AML-193 (cell line): ENCODE results near the gene BPIFB3.
A peak's percentile ranks its signal among the peaks of the same experiment; 100 is the strongest.

Source experiments
- DNase-seq, 2 experiments: peaks; one replicate each; lab custom pipeline; 2025; lab: John Stamatoyannopoulos, UW

BPIFB3 gene

GRCh38 chr20:33053291-33054106 is at the start of gene BPIFB3:
TSS of gene BPIFB3 (plus strand) at chr20:33053903. CDS start at chr20:33055436, 1,533 bp downstream.
- DNase-seq = no peak

- DNase-seq = no peak
Measured at GRCh38 chr20:33004141-33004751, 49.5 kb upstream of the BPIFB3 start, which contains the start of gene SUN5. TSS of gene SUN5 (minus strand) at chr20:33004433. CDS start at chr20:33004340, 93 bp downstream.

DNA sequence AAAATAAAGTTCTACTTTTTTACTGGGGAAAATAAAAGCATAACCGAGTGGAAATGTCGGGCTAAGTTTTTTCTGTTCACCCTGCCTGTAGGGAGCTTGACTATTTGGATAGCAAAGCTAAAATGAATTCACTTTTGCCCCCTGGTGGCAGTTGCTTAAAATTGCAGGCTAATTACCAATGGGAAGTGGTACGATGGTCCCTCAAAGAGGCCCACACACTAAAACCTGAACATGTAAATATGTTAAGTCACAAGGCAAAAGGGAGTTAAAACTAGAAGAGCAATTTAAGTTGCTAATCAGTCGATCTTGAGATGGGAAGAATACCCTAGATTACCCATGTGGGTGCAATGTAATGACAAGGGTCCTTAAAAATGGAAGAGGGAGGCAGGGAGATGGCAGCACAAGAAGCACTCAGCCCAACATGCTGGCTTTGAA is 48.6 kb upstream of the BPIFB3 start:
- DNase-seq = peak; percentile 20 to 43

DNA sequence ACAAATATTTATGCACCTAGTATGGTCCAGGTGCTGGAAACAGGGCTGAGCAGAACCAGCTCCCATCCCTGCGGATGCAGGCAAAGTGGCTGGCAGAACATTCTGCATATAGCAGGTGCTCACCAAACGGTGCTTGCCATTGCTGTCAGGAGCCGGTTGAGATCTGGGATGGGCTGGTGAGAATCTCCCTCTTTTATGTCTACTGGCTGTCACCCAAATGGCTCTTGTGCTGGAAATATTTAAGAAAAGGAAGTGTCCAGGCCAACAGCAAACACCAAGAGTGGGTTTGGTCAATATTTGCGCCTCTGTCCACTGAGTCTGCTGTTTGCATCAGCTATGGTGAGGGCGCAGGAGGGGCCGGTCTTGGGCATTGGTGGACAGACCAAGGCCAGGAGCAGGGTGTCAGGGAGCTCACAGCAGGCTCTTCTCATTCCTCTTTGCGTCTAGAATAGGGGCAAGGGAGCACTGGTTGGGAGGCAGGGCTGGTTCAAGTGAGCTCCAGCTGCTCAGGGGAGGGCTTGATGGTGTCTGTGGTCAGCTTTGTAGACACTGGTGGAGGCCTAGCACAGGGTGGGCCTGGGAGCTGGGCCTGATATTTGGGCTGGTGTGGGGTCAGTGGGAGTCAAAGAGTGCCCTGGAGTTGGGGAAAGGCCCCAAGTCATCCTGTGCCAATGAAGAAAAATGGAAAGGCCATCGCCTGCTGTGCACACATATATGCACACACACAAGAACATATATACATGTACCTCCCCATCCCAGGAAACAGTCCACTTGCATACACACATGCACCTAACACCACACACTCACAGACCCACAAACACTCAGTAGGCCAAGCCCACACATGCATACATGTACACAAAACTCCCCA is 47.6 kb upstream of the BPIFB3 start:
- no peak for DNase-seq

- DNase-seq = no peak
Measured at GRCh38 chr20:33006776-33007375, 46.8 kb upstream of the BPIFB3 start.

DNA sequence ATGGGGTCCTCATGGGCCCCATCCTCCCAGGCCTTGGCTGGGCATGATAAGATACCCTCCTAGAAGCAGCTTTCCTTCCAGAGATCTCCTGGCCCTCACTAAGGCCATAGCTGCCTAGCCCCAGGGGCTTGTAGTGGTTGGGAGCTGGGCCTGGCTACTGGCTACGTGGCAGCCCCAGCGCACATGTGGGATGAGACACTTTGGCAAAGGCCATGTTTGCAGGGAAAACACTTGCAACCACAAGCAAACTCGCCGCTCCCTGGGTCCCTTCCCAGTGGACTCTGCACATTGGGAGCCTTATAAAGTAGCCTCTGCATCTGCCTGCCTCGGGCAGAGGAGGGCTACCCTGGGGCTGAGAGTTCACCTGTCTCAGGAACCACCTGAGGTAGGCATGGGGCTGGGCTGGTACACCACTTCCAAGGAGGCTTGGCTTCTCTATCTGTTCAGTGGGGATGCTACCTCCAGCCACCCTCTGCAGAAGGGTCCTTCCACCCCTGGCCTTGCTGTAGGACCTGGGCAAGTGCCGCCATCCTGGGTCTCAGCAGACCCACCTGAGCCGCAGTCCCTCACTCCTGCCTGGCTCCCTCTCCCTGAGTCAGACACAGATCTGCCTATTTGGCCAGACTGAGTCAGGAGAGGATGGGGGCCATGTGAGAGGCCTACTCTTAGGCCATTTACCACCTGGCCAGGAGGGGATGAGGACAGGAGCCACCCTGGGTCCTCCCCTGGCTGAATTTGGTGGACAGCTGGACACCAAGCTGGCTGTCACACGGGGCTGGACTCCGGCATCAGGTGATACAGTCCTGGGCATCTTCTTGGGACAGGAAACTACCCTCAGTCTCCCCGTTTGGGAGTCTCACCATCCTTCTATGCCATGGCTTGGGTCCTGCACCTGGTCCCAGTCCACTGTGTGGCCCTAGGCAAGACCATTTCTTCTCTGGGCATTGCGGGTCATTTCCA is 46.0 kb upstream of the BPIFB3 start, which contains the start of gene BPIFB2:
BPIFB2 (plus strand) TSS at position 329 of the 960 bp plus-strand sequence. CDS start 871 bp downstream, outside the sequence.
- DNase-seq = no peak

DNA sequence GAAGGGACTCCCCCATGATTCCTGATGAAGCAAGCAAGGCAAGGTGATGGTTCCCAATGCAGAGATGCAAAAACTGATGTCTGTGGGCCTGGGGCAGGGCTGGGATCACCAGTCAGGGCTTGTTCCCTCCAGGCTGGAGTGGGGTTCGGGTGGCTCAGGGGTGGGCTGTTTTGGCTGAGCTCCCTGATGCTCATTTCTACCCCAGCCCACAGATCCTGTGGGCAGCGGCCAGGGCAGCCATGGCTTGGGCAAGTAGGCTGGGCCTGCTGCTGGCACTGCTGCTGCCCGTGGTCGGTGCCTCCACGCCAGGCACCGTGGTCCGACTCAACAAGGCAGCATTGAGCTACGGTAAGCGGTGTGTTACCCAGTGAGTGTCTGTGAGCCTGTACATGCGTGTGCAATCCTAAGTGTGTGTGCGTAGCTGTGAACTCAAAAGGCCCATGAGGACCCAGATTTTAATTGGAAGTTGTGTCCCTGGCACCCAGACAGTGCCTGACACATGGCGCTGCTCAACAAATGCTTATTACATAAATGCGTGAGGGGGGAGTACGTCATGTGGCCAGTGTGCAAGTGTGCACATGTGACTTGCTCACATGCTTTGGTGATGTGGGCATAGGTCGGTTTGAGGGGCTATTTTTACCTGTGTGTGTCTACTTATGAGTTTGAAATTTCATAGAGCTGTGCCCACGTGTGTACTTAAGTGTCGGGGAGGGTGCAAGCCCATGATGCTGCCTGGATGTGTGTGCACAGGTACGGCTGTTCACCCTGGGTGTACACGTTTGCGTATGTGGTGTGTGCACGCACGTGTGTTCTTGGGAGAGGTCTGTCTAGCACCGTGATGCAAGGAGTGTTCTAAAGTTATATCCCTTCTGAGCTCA is 45.1 kb upstream of the BPIFB3 start:
- no peak for DNase-seq

DNA sequence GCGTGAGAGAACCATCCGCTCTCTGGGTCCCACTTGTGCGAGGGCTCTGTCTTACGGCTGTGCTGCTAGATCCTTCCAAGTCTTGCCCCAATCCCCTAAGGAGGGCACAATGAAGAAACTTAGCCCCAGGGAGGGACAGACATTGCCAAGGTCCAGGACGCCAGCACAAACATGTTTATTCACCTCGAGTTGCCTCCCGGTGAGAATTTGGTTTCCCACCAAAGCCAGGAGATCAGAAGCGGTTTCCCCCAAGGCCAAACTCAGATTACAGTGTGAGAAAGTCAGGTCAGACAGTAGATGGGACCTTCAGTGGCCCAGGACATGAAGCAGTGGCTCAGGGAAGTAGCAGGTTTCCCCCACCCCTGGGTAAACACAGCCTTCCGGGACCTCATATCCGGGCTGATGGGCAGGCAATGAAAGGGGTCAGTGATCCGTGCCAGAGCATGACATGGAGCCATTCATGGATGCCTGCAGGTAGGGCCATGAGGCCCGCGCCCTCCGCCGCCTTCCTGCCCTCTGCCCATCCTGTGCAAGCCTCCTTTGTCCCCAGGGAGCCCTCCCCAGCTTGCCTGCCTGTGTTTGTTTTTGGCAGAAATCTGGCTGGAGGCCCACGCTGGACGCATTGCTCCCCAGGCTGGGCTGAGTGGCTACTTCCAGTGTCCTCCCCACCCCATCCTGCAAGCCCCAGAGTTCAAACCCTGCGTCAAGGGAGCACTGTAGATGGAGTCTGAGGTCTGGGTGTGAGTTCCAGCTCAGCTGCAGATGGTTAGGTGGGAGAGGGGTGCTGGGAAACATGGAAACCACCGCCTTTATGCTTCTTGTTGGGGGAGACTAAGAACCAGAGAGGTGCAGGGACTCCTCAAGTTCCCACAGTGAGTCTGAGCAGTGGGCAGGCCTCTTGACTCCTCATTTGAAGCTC is 44.2 kb upstream of the BPIFB3 start:
- DNase-seq = no peak

- no peak for DNase-seq
Measured at GRCh38 chr20:33010133-33010504, 43.6 kb upstream of the BPIFB3 start.

DNA sequence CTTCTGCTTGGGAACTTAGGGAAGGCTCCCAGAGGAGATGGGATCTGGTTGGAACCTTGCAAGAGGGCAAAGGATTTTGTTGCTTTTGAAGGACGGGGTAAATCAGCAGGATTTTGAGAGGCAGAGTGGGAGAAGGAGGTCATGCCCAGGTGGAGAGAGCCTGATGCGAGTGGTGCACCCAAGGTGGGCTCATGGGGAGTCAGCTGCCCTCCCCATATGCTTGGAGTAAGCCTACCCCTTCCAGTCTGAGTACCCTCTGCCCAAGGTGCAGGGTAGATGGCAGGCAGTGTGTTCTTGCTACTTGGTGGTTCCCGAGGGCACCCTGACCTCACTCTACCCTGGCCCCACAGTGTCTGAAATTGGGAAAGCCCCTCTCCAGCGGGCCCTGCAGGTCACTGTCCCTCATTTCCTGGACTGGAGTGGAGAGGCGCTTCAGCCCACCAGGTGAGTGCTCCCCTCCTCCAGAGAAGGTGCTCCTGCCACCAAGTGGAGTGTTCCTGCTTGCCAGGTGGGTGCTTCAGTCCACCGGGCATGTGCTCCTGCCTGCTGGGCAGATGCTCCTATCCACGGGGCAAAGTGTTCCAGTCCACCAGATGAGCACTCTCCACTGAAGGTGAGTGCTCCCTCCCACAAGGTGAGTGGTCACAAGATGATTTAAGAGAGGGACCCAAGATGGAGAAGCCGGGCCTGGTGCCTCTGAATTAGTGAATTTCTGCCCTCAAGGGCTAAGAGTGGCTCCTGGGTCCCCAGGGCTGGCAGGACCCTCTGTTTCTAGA is 42.8 kb upstream of the BPIFB3 start:
- DNase-seq = no peak

DNA sequence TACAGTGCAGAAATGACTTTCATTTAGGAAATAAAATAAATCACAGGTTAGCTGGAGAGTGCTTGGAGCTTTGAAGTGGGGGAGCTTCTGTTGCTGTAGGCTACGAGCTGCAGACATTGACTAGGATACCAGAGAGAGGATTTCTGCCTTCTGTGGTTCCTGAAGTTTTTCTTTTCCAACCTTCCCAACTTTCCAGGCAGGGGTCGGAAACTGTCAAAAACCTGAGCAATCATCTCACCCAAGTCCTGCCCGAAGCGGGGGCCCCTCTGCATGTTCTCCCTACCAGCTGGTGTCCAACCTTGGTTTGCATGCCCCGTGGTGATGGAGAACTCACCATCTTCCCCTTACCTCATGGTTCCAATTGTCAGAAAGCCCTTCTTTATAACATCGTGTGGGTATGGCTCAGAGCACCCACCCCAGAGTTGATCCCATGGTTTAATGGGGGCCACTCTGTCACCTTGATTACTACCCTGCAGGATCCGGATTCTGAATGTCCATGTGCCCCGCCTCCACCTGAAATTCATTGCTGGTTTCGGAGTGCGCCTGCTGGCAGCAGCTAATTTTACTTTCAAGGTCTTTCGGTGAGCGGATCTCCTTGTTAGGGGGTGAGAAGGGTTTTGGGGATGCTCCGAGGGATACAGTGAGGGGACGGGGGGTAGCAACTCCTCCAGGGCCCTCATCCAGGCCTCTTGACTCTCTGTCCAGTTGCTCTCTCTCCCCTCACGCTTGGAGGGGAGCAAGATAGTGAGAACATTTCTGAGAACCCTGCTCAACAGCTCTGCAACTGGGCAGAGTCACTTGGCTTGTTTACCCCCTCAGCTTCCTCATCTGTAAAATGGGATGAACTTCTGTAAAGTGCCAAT is 41.1 kb upstream of the BPIFB3 start:
- no peak for DNase-seq

GRCh38 chr20:33013701-33014326 is 39.9 kb upstream of the BPIFB3 start:
- no peak for DNase-seq

DNA sequence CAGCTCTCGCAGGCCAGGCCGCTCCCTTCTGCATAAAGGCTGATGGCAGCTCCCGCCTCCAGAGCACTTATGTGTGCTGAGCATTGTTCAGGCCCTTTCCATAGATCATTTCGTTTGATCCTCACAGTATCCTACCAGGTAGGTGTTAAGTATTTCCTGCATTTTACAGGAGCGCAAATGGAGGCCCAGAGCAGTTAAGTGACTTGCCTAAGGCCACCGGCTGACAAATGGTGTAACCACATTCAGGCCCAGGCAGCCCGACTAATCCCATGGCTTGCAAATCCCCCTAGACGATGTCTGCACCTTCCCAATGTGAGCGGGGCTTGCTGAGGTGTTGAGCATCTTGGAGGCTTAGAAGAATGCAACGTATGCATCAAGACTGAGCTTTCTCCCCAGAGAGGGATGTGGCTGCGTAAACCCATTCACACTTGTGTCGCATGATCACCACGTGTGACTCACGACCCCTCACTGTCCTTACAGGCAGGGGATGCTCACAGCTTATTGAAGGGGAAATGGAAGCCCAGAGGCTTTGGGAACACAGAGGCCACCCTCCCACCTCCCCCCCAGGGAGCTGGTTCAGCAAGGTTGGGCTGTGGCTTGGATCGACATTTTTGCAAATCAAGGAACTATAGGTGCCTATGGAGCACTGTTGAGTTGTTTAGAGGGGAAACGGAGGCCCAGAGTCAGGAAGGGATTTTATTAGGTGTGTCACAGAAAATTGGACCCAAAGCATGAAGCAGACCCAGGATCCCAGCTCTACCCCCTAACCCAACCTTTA is 39.2 kb upstream of the BPIFB3 start:
- DNase-seq = no peak

DNA sequence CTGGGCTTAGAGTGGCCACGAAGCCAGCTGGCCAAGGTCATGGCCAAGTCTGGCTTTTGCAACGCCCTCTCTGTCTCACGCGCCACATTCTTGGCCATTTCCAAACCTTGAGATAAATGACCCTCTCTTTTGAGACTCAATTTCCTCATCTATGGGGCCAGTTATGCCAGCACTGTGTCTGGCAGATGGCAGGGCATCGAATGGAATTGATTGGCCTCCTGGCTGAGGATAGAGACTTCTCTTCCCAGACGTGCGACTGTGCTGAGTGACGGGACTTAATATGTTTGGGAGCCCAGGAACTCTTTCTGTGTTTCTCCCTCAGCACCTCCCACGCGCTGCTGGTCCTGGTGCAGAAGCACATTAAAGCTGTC is 38.6 kb upstream of the BPIFB3 start:
- DNase-seq = no peak

DNA sequence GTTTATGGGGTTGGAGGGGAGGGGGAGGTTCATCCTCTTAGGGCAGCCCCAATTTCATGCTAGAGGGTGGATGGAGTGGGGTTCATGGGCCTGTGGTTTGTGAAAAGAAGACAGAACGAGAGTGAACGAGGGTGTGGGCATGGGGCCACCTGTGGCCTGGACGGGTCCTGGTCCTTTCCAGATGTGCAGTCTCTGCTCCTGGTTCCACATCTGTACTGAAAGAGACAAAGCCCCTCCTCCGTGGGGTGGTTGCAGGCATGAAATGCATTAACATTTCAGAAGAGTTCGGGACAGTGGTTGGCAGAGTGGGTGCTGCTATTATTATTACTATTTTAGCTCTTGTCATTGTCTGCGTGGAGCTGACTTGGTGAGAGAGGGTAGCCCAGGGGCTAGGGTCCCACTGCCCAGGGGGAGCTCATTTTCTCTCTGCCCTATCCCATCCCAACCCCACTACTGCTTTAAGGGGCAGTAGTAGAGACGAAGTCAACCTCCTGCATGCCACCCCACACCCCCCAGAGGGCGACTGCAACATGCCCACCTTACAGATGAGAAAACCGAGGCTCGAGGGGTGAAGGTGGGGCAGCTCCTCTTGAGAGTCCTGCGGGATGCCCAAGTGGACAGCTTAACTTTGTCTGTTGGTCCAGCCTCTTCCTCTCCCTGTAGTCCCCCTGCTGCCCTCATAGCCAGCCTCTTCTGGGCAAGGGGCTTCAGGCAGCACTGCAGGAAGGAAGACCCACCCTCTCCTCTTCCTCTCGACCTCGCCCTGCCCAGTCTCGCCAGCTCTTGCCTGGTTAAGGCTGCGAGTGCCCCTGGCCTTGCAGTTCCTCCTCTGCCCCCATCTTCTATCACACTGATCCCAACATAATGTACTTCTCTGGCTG is 37.8 kb upstream of the BPIFB3 start:
- no peak for DNase-seq
